HG03558 (cell line): ENCODE measurements around the gene ABHD17A.
"Not testable (repeated sequence)": the region's sequence is repeated elsewhere in the genome, so short reads cannot be mapped to it uniquely, and the experiment has no call there.

Experiments used
- ATAC-seq: cut with Tn5 transposase; IDR thresholded peaks from one replicate; pipeline ENCODE4 v1.9.1; 2021; ENCODE audit warnings: moderate number of reproducible peaks; ENCODE audit not compliant: unreplicated experiment; ENCODE audit errors: extremely low read depth

The ABHD17A gene

GRCh38 chr19:1911098-1911497, 25.8 kb upstream of the ABHD17A start:
- ATAC-seq, result no peak

GRCh38 chr19:1910177-1910576, 24.9 kb upstream of the ABHD17A start:
- ATAC-seq, result no peak

DNA sequence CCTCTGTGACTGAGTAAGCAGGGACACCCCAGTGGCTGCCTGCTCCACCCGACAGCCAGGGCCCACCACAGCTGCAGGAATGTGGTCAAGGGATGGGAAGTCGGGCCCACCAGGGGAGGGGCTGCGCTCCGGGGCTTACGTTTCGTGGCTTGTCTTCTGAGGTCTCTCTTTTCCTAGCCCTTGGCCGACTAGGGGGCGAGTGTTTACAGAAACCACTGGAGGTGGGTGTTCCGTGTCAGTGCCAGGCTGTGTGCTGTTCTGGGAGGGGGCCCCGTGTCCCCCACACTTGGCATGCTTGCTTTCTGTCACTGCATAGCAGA, 24.4 kb upstream of the ABHD17A start:
- ATAC-seq, result no peak

GRCh38 chr19:1908364-1908678, 23.0 kb upstream of the ABHD17A start:
- ATAC-seq, result no peak

- no peak for ATAC-seq
These were observed 22.5 kb upstream of the ABHD17A start for GRCh38 chr19:1907563-1908363.

DNA sequence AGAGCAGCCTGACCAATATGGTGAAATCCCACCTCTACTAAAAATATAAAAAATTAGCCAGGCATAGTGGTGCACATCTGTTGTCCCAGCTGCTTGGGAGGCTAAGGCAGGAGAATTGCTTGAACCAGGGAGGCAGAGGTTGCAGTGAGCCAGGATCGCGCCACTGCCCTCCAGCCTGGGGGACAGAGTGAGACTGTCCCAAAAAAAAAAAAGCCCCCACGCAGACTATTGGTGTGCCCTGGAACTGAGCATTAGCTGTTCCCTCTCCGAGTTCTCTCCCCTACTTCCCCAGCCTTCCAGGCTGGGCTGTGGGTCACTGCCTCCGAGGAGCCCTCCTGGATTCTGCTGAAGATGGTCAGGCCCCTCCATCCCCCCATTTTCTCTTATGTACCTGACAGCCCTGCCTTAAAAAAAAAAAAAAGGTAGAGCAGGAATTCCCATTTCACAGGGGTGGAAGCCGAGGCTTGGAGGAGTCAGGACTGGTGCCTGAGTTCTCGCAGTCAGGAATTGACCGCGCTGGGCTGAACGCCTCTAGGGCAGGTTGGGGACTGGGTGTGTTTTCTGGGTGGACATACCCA, 21.8 kb upstream of the ABHD17A start:
- no peak for ATAC-seq

GRCh38 chr19:1905863-1906375, 20.6 kb upstream of the ABHD17A start:
- no peak for ATAC-seq

GRCh38 chr19:1905110-1905862, 20.0 kb upstream of the ABHD17A start, which contains the start of the genes ADAT3 and SCAMP4:
TSS of gene ADAT3 (plus strand) at chr19:1905399. CDS start at chr19:1912048, 6,649 bp downstream.
TSS of gene SCAMP4 (plus strand) at chr19:1905399. CDS start at chr19:1915020, 9,621 bp downstream.
- peak; percentile 69 for ATAC-seq

DNA sequence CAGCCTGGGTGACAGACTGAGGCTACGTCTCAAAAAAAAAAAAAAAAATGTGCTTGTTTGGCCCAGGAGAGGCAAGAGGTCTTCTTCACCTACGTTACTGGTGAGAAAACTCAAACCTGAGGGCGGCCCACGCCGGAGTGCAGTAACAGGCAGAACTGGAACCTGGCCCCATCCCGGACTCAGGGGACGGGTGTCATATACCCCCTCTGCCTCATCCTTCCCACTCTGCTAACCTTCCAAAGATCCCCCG, 19.5 kb upstream of the ABHD17A start:
- no peak for ATAC-seq

- no peak for ATAC-seq
These were observed 17.6 kb upstream of the ABHD17A start for GRCh38 chr19:1902923-1903322.

- ATAC-seq, result no peak
These were observed 16.7 kb upstream of the ABHD17A start for GRCh38 chr19:1901940-1902404.

DNA sequence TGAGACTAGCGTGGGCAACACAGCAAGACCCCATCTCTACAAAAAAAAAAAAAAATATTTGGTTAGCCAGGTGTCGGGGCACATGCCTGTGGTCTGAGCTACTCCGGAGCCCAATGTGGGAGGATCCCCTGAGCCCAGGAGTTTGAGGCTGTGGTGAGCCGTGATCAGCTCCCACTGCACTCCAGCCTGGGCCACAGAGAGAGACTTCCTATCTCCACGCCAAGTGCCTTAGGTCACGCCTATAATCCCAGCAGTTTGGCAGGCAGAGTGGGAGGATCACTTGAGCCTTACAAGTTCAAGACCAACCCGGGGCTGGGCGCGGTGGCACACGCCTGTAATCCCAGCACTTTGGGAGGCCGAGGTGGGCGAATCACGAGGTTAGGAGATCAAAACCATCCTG, 11.2 kb upstream of the ABHD17A start:
- no peak for ATAC-seq

- no peak for ATAC-seq
These were observed 8.5 kb upstream of the ABHD17A start for GRCh38 chr19:1893791-1894190.

DNA sequence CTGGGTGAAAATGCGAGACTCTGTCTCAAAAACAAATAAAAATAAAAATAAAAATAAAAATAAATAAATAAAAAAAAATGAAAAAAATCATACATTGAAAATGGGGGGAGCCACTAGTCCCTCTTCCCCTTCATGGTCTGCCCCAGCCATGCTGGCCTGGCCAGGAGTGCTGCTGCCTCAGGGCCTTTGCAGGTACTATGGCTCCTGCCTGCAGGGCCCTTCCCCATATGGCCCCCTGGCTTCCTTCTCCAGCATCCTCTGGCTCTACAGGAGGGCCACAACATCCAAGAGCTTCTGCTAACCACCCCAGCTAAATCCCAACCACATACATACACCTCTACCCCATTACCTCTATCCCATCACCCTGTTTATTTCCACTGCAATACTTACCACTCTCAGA, 4.6 kb upstream of the ABHD17A start:
- no peak for ATAC-seq

DNA sequence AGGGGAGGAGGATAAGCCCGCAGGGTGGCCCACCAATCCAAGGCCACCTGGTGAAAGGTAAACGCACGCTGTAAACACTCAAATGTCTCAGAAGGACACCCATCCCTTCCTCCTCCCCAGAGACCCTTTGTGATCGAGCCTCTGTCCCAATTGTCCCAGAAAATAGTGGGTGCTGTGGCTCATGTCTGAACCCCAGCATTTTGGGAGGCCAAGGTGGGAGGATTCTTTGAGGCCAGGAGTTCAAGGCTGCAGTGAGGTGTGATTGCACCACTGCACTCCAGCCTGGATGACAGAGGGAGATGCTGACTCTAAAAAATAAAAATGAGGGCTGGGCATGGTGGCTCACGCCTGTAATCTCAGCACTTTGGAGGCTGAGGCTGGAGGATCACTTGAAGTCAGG, 3.1 kb upstream of the ABHD17A start:
- no peak for ATAC-seq

- ATAC-seq, result not testable (repeated sequence)
These were observed 1.1 kb upstream of the ABHD17A start for GRCh38 chr19:1886360-1886759.

- no peak for ATAC-seq
These were observed 469 bp downstream of the ABHD17A start for GRCh38 chr19:1884719-1885334.

GRCh38 chr19:1884291-1884718, 991 bp downstream of the ABHD17A start:
- ATAC-seq, result no peak

GRCh38 chr19:1883784-1884183, 1.5 kb downstream of the ABHD17A start:
- ATAC-seq, result no peak

DNA sequence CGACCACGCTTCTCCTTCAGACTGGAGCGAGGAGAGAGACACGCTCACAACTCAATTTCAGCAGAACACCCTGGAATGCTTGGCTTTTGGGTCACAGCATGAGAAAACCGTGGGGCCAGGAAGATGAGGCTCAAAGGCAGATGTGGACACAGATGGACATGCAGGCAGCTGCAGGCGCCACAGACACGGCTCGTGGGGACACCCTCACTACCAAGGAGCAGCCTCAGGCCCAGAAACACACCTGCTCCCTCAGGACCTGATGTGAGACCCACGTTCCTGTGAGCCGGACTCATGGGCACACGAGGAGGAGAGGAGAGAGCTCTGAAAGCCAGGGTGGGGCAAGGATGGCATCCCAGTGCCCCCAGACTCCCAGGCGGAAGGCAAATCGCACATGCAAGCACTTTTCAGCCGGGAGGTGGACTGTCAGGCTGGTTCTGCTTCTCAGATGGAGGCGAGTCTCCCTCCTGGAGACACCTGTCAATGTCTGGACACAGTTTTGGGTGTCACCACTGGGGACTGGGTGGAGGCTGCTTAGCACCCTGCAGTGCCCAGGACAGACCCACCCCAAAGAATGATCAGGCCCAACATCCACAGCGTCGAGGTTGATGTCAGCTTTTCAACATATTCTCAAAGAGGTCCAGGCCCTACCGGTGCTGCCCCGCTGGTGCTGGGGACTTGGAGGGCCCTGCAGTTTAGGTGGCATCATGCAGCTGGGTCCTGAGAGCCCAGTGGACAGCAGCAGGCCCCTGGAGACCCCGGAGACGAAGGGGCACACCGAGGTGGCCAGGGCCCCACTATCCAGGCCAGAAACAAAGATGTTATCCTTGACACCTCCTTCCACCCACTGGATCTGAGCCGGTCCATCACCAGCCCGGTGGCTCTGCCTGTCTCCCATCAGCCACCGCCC, 2.3 kb downstream of the ABHD17A start:
- ATAC-seq, result no peak
